T-helper 2 cell treated with Interferon-gamma antibody and Interleukin-4, amounts not matched to agents 5 μg/mL and 100 μg/mL, for 36 hours (primary cell): ENCODE data around the gene CPNE6.
"Not testable (repeated sequence)": the region's sequence is repeated elsewhere in the genome, so short reads cannot be mapped to it uniquely, and the experiment has no call there.

Experiments
- DNase-seq: peaks from one replicate; pipeline ENCODE4 v3.0.0; 2021; ENCODE audit warnings: low spot score
- H3K27ac Mint-ChIP-seq: one replicate; pipeline ENCODE4 v1.8.0; 2021; ENCODE audit warnings: mild to moderate bottlenecking, mixed read lengths
- H3K27me3 Mint-ChIP-seq: one replicate; pipeline ENCODE4 v1.8.0; 2021; ENCODE audit warnings: low read depth, mixed read lengths
- H3K36me3 Mint-ChIP-seq: one replicate; pipeline ENCODE4 v1.8.0; 2021; ENCODE audit warnings: low read depth, mixed read lengths
- H3K4me1 Mint-ChIP-seq: one replicate; pipeline ENCODE4 v1.8.0; 2021; ENCODE audit warnings: low read depth, mixed read lengths
- H3K4me3 Mint-ChIP-seq: one replicate; pipeline ENCODE4 v1.8.0; 2022; ENCODE audit warnings: mild to moderate bottlenecking, moderate library complexity, mixed read lengths
- H3K9me3 Mint-ChIP-seq: one replicate; pipeline ENCODE4 v1.8.0; 2021; ENCODE audit warnings: mixed read lengths

Gene CPNE6

GRCh38 chr14:24071144-24071697 is at the start of gene CPNE6:
CPNE6 (plus strand) TSS chr14:24071562; CDS start chr14:24072937, 1,375 bp downstream.
- Mint-ChIP-seq H3K36me3 (no peaks in the 10 kb centered on the region), H3K4me3 (no peak within 1 kb of the TSS), H3K4me1 (peaks cover 10% of the 10 kb centered on the region), H3K27ac (no peak within 1 kb of the TSS), H3K27me3 (no peaks in the 10 kb centered on the region), H3K9me3 (no peaks in the 10 kb centered on the region)
- DNase-seq, result peak; percentile 48

- H3K36me3 Mint-ChIP-seq, H3K4me3 Mint-ChIP-seq, DNase-seq, H3K9me3 Mint-ChIP-seq, H3K27ac Mint-ChIP-seq, H3K4me1 Mint-ChIP-seq: not testable (repeated sequence)
- H3K27me3 Mint-ChIP-seq, result peaks cover 32% of the 10 kb centered on the region
Measured at GRCh38 chr14:24024939-24025418, 46.4 kb upstream of the CPNE6 start.

- not testable (repeated sequence) for DNase-seq, H3K27ac Mint-ChIP-seq, H3K36me3 Mint-ChIP-seq, H3K4me3 Mint-ChIP-seq, H3K4me1 Mint-ChIP-seq
- Mint-ChIP-seq H3K27me3 (peaks cover 20% of the 10 kb centered on the region), H3K9me3 (peaks cover 23% of the 10 kb centered on the region)
Measured at GRCh38 chr14:24029687-24030086, 41.7 kb upstream of the CPNE6 start.

GRCh38 chr14:24031331-24031730 is 40.0 kb upstream of the CPNE6 start:
- DNase-seq, H3K27ac Mint-ChIP-seq, H3K4me3 Mint-ChIP-seq, H3K4me1 Mint-ChIP-seq, H3K36me3 Mint-ChIP-seq: not testable (repeated sequence)
- peaks cover 23% of the 10 kb centered on the region for H3K9me3 Mint-ChIP-seq
- peaks cover 12% of the 10 kb centered on the region for H3K27me3 Mint-ChIP-seq

GRCh38 chr14:24032727-24033418 is 38.5 kb upstream of the CPNE6 start:
- peaks cover 3% of the 10 kb centered on the region for H3K27me3 Mint-ChIP-seq
- H3K9me3 Mint-ChIP-seq, result peaks cover 23% of the 10 kb centered on the region
- peaks cover 13% of the 10 kb centered on the region for H3K4me1 Mint-ChIP-seq
- no peak overlapping the region for H3K4me3 Mint-ChIP-seq
- no peak overlapping the region for H3K27ac Mint-ChIP-seq
- peaks cover 4% of the 10 kb centered on the region for H3K36me3 Mint-ChIP-seq
- no peak for DNase-seq

- Mint-ChIP-seq H3K4me1 (peaks cover 12% of the 10 kb centered on the region), H3K4me3 (peak overlapping the region; percentile 89), H3K27ac (peak overlapping the region; percentile 75), H3K9me3 (peaks cover 19% of the 10 kb centered on the region)
- DNase-seq, H3K36me3 Mint-ChIP-seq, H3K27me3 Mint-ChIP-seq: not testable (repeated sequence)
Measured at GRCh38 chr14:24035769-24036168, 35.6 kb upstream of the CPNE6 start.

GRCh38 chr14:24036169-24036962 is 35.0 kb upstream of the CPNE6 start:
- Mint-ChIP-seq H3K27me3 (peaks cover 1% of the 10 kb centered on the region), H3K4me1 (peaks cover 10% of the 10 kb centered on the region), H3K27ac (peak overlapping the region; percentile 87), H3K4me3 (peak overlapping the region; percentile 89), H3K36me3 (peaks cover 4% of the 10 kb centered on the region), H3K9me3 (peaks cover 13% of the 10 kb centered on the region)
- DNase-seq, result peak; percentile 69

- Mint-ChIP-seq H3K27ac (peak overlapping the region; percentile 87), H3K4me3 (peak overlapping the region; percentile 89)
- H3K4me1 Mint-ChIP-seq, H3K36me3 Mint-ChIP-seq, DNase-seq, H3K27me3 Mint-ChIP-seq, H3K9me3 Mint-ChIP-seq: not testable (repeated sequence)
Measured at GRCh38 chr14:24036963-24037657, 34.3 kb upstream of the CPNE6 start.

GRCh38 chr14:24037658-24038037 is 33.7 kb upstream of the CPNE6 start:
- DNase-seq, result no peak
- Mint-ChIP-seq H3K36me3 (peaks cover 4% of the 10 kb centered on the region), H3K4me1 (peaks cover 10% of the 10 kb centered on the region), H3K4me3 (no peak overlapping the region), H3K27me3 (peaks cover 7% of the 10 kb centered on the region), H3K9me3 (peaks cover under 1% of the 10 kb centered on the region), H3K27ac (no peak overlapping the region)

- H3K27me3 Mint-ChIP-seq, result peaks cover 12% of the 10 kb centered on the region
- no peaks in the 10 kb centered on the region for H3K9me3 Mint-ChIP-seq
- DNase-seq, result no peak
- peaks cover 4% of the 10 kb centered on the region for H3K36me3 Mint-ChIP-seq
- H3K4me1 Mint-ChIP-seq, result peaks cover 10% of the 10 kb centered on the region
- H3K27ac Mint-ChIP-seq, result no peak overlapping the region
- H3K4me3 Mint-ChIP-seq, result no peak overlapping the region
Measured at GRCh38 chr14:24038686-24039085, 32.7 kb upstream of the CPNE6 start.

GRCh38 chr14:24040692-24041091 is 30.7 kb upstream of the CPNE6 start:
- H3K27ac Mint-ChIP-seq, result no peak overlapping the region
- no peak overlapping the region for H3K4me3 Mint-ChIP-seq
- peaks cover 20% of the 10 kb centered on the region for H3K27me3 Mint-ChIP-seq
- no peaks in the 10 kb centered on the region for H3K36me3 Mint-ChIP-seq
- no peaks in the 10 kb centered on the region for H3K9me3 Mint-ChIP-seq
- no peak for DNase-seq
- peaks cover 9% of the 10 kb centered on the region for H3K4me1 Mint-ChIP-seq

GRCh38 chr14:24042746-24043145 is 28.6 kb upstream of the CPNE6 start:
- H3K36me3 Mint-ChIP-seq, result no peaks in the 10 kb centered on the region
- H3K4me3 Mint-ChIP-seq, result no peak overlapping the region
- no peak for DNase-seq
- no peaks in the 10 kb centered on the region for H3K9me3 Mint-ChIP-seq
- H3K27me3 Mint-ChIP-seq, result peaks cover 26% of the 10 kb centered on the region
- no peaks in the 10 kb centered on the region for H3K4me1 Mint-ChIP-seq
- no peak overlapping the region for H3K27ac Mint-ChIP-seq

- not testable (repeated sequence) for H3K27ac Mint-ChIP-seq, H3K9me3 Mint-ChIP-seq, H3K4me3 Mint-ChIP-seq, H3K36me3 Mint-ChIP-seq, DNase-seq
- peaks cover 40% of the 10 kb centered on the region for H3K27me3 Mint-ChIP-seq
- peaks cover 17% of the 10 kb centered on the region for H3K4me1 Mint-ChIP-seq
Measured at GRCh38 chr14:24049002-24049401, 22.4 kb upstream of the CPNE6 start.

- Mint-ChIP-seq H3K27me3 (peaks cover 34% of the 10 kb centered on the region), H3K4me3 (peak overlapping the region; percentile 78), H3K4me1 (peaks cover 17% of the 10 kb centered on the region)
- not testable (repeated sequence) for H3K27ac Mint-ChIP-seq, DNase-seq, H3K36me3 Mint-ChIP-seq, H3K9me3 Mint-ChIP-seq
Measured at GRCh38 chr14:24050753-24051152, 20.6 kb upstream of the CPNE6 start.
